Skin epidermis (tissue), 12 donors: ENCODE data around the gene GREM2.

ENCODE experiments used
- H3K27ac ChIP-seq, 21 experiments: fragments of 200-600 bp; sonication (generic) in 11 of 21; one replicate each; pipeline ENCODE4 v1.5.0; 2020; ENCODE audit warnings: mild to moderate bottlenecking in 3 of 21, inconsistent platforms in 2 of 21, moderate library complexity in 2 of 21
- H3K4me3 ChIP-seq, 7 experiments: fragments of 200-600 bp; sonication (generic) in 2 of 7; one replicate each; pipeline ENCODE4 v1.5.0; 2020; ENCODE audit warnings: inconsistent platforms in 2 of 7, mild to moderate bottlenecking in 2 of 7, moderate library complexity in 1 of 7

GREM2 gene

DNA sequence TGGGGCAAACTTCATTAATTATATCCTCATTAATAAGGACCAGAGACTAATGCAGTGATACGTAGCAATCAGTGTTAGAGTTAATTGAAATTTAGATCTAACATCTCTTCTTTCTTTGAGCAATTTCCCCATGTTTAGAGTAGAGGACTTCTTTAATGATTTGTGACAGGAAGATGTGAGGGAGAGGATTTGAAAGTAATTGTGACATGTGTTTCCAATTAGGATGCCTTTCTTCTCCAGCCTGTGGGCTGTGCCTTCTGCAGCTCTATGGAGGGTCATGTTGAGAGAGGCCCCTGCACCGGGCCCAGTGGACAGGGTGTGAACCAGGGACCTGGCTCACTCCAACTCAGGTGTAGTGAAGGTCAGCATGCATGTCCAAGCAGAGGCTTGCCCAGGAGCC lies 103.0 kb downstream of the GREM2 start:
- H3K27ac ChIP-seq, result no peak overlapping the region
- no peak overlapping the region for H3K4me3 ChIP-seq

- Histone ChIP-seq H3K4me3 (no peak overlapping the region), H3K27ac (no peak overlapping the region)
Measured at GRCh38 chr1:240508201-240508600, 103.8 kb downstream of the GREM2 start.

- no peak overlapping the region for H3K4me3 ChIP-seq
- H3K27ac ChIP-seq, result no peak overlapping the region
Measured at GRCh38 chr1:240506176-240506575, 105.8 kb downstream of the GREM2 start.

- Histone ChIP-seq H3K4me3 (no peak overlapping the region), H3K27ac (no peak overlapping the region)
Measured at GRCh38 chr1:240503558-240503957, 108.4 kb downstream of the GREM2 start.

DNA sequence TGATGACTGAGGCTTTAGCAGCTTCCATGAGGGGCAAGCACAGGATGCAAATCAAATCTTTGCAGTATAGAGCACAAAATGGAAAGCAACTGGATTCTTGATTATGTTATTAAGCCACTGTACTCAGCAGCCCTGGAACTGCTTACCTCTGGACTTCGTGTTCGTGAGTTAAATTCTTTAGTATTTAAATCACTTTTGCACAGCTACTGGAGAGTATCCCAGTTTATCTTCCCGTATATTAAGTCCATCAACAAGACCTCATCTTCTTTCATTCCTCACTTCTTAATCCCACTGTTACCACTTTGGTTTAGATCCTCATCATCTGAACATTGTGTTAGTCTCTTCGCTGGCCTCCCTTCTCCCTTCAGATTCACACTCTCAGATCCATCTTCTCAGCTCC lies 108.9 kb downstream of the GREM2 start:
- no peak overlapping the region for H3K27ac ChIP-seq
- no peak overlapping the region for H3K4me3 ChIP-seq

DNA sequence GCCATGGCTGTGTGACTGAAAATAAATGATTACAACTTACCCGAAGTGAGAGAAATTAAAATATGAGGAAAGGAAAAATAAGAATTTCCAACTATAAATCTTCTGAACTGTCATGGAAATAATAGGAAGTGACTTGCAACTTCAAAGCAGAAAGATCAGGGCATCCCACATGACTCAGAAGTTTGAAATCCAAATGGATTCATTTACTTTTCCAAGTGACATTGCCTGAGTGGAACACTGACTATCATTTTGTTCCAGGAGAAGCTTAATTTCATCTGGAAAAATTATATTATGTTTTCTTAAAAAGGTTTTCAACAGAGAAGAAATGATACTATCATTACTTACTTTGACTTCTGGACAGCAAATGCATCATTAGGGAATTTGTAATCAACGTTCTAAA lies 110.8 kb downstream of the GREM2 start:
- H3K4me3 ChIP-seq, result no peak overlapping the region

GRCh38 chr1:240500647-240501046 lies 111.3 kb downstream of the GREM2 start:
- no peak overlapping the region for H3K4me3 ChIP-seq

More for the DNA sequence above, 110.8 kb downstream of the GREM2 start:
- H3K27ac ChIP-seq, result no peak overlapping the region

DNA sequence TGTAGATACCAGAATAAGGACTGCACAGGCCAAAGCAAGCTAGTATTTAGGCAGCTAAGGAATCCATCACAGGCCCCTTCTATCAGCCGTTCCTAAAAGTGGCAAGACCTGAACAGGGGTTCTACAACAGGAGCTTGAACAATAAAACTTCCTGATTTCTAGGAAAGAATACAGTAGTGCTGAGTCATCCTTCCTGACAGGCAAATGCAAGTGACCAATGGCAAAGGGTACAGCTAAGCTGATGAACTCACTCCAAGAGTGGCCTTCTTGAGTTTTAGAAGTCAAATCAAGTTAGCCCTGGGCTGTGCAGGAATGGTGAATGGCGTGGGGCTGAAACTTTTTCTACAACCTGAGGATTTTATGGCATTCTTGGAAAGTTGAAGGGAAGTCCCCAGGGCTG lies 112.9 kb downstream of the GREM2 start:
- Histone ChIP-seq H3K4me3 (no peak overlapping the region), H3K27ac (no peak overlapping the region)

More at GRCh38 chr1:240500647-240501046, 111.3 kb downstream of the GREM2 start:
- peak overlapping the region in 1 of 21 experiments; percentile 22 for H3K27ac ChIP-seq

GRCh38 chr1:240498335-240498734 lies 113.6 kb downstream of the GREM2 start:
- Histone ChIP-seq H3K4me3 (no peak overlapping the region), H3K27ac (peak overlapping the region in 1 of 21 experiments; percentile 22)

DNA sequence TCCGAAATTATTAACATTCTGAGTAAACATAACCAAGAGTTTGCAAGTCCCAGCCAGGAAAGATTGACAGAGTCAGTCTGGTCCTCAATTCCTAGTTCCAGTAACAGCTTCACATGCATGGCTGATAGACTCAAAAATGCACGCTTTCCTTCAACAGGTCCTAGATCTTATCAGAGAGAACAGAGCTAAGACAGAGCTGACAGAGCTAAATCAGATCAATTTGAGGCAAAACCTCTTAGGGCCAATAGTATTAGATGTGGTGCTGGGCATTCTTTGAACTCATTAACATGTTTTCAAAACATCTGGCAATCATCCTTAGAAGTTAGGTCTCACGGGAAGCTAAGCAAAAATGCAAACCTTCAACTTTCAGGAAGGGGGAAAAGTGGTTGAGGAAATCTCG lies 114.0 kb downstream of the GREM2 start:
- no peak overlapping the region for H3K27ac ChIP-seq
- H3K4me3 ChIP-seq, result no peak overlapping the region

DNA sequence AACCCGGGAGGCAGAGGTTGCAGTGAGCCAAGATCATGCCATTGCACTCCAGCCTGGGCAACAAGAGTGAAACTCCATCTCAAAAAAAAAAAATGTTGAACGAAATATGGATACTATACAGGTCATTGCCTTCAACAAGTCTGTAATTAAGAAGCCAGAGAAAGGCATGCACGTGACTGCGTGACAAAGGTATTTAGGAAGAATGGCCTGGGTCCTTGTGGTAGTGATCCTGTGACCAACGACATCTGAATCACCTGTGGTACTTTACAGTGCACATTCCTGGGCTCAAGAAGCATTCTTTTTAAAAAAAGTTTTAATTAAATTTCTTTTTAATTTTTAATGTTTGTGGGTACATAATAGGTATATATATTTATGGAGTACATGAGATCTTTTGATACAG lies 115.0 kb downstream of the GREM2 start:
- no peak overlapping the region for H3K4me3 ChIP-seq

DNA sequence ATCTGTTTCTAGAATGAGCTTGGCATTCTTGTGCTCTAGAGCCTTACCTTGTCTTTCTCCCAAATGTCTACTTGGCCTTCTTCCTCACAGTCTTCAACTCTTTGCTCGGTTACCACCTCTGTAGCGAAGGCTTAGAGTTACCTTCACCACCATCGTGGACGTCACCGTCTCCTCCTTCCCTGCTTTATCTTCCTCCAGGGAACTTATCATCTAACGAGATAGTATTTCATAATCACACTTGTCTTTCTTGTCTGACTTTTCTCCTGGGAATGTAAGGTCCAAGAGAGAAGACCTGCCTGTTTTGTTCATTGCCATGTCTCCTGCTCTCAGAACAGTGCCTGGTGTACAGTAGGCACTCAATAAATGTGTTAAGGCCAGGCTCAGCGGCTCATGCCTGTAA lies 115.6 kb downstream of the GREM2 start:
- Histone ChIP-seq H3K27ac (no peak overlapping the region), H3K4me3 (no peak overlapping the region)

More for the DNA sequence above, 115.0 kb downstream of the GREM2 start:
- no peak overlapping the region for H3K27ac ChIP-seq

GRCh38 chr1:240495601-240496000 lies 116.4 kb downstream of the GREM2 start:
- no peak overlapping the region for H3K4me3 ChIP-seq
- H3K27ac ChIP-seq, result no peak overlapping the region

GRCh38 chr1:240492832-240493440 lies 119.0 kb downstream of the GREM2 start:
- Histone ChIP-seq H3K27ac (no peak overlapping the region), H3K4me3 (no peak overlapping the region)

DNA sequence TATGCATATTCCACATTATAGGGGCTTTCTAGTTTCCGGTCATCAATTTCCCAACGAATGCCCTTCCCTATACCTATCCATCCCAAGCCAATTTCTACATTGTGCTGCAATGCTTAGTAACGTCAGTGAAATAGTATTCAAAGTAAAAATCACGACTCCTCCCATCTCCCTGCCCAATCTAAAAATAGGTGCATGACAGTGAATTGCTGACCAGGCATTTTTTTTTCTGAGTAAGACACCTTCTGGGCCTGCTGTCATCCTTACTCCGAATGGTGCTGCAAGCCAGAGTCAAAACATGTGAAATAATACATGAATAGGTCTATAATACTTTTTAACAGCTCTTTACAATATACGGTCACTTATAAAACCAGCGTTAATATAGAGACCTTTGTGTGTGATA lies 120.2 kb downstream of the GREM2 start:
- no peak overlapping the region for H3K27ac ChIP-seq
- H3K4me3 ChIP-seq, result no peak overlapping the region

DNA sequence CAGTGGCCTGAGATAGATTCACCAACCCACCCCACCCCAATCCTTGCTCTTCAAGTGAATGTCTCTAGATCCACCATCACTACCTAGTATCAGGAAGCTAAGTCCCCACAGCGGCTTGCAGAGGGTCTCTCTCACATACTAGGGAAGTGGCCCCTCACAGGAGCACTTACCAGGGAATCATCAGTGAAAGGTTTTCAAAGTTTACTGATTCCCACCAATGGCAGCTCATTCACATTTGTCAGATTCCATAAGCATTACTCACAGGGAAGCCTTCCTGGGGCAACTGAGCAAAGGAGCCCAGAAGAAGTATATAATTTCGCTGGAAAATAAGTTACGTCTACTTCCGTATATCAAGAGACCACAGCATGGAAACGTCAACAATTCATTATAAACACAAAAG lies 120.8 kb downstream of the GREM2 start:
- Histone ChIP-seq H3K27ac (no peak overlapping the region), H3K4me3 (no peak overlapping the region)

DNA sequence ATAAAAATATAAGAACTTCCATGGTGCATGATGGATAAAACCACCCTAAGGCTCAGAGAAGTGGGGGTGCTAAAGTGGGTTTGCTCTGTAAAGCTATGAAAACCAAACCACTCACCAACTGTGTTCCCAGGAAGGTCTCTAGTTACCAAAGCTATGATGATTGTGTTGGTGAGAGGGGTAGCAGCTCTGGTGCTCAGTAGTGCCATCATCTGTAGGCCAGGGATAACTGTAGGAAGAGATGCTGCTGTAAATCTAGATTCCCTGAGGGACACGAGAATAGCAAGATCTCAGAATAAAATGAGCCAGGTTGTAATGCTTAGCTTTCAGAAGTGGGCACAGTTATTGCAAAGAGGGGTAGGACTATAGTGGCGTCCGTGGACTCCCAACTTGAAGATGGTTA lies 124.5 kb downstream of the GREM2 start:
- Histone ChIP-seq H3K27ac (no peak overlapping the region), H3K4me3 (no peak overlapping the region)

GRCh38 chr1:240486611-240487010 lies 125.3 kb downstream of the GREM2 start:
- H3K27ac ChIP-seq, result no peak overlapping the region
- no peak overlapping the region for H3K4me3 ChIP-seq

- H3K4me3 ChIP-seq, result no peak overlapping the region
- H3K27ac ChIP-seq, result no peak overlapping the region
Measured at GRCh38 chr1:240484804-240485443, 127.0 kb downstream of the GREM2 start.

GRCh38 chr1:240478536-240478935 lies 133.4 kb downstream of the GREM2 start:
- Histone ChIP-seq H3K27ac (no peak overlapping the region), H3K4me3 (no peak overlapping the region)

- Histone ChIP-seq H3K4me3 (no peak overlapping the region), H3K27ac (no peak overlapping the region)
Measured at GRCh38 chr1:240475832-240476231, 136.1 kb downstream of the GREM2 start.

DNA sequence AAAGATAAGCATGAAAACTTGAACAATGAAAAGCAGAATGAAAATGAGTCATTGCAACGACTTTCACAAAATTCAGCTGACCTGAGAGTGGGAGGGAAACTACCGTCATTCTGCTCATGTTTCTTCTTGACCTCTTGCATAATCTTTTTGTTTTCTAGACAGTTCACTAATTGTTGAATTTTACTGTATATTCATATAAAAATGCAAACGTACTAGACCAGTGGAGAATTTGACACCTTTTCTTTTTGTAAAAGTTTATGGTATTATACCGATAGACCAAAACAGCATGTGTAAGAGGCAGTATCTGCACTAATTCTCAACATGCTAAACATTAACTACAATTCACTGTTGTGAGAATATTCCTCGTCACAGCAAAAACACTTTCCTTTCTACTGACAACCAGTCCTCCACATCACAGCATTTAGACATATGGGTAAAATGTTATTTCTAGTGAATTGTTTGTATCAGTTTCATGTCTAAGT lies 137.8 kb downstream of the GREM2 start:
- Histone ChIP-seq H3K27ac (no peak overlapping the region), H3K4me3 (no peak overlapping the region)
